SIG-M5 treated with dmso at 0.1 percent for 504 hours (cell line): ENCODE measurements around the gene IMP3.
"Not testable (repeated sequence)": the region's sequence is repeated elsewhere in the genome, so short reads cannot be mapped to it uniquely, and the experiment has no call there.

Experiments used
- DNase-seq: peaks from one replicate; lab custom pipeline; 2025; ENCODE audit not compliant: unreplicated experiment; lab: John Stamatoyannopoulos, UW

IMP3 gene, protein sequence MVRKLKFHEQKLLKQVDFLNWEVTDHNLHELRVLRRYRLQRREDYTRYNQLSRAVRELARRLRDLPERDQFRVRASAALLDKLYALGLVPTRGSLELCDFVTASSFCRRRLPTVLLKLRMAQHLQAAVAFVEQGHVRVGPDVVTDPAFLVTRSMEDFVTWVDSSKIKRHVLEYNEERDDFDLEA

DNA sequence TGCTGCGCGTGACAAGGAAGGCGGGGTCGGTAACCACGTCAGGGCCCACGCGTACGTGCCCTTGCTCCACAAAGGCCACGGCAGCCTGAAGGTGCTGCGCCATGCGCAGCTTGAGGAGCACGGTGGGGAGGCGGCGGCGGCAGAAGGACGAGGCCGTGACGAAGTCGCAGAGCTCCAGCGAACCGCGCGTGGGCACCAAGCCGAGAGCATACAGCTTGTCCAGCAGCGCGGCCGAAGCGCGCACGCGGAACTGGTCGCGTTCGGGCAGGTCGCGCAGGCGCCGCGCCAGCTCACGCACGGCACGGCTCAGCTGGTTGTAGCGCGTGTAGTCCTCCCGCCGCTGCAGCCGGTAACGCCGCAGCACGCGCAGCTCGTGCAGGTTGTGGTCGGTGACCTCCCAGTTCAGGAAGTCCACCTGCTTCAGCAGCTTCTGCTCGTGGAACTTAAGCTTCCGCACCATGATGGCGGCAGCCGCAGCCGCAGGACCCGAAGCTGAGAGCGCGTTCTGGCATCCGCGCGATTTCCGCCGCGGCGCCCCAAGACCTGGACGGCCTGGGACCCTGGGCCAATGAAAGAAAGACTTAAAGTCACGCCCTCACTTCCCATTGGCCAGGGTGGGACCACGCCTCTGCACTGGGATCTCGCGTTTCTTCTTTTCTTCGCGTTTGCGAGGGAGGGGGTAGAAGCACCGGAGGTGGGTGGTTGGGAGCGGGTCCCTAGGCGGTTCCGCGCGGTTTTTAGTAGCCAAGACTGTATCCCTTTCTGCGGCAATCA lies at the start of gene IMP3:
Gene IMP3, minus strand, starts transcription at position 516 of the 774 bp plus-strand sequence. Its CDS starts 56 bp downstream, at position 460.
- peak; percentile 98 for DNase-seq

DNA sequence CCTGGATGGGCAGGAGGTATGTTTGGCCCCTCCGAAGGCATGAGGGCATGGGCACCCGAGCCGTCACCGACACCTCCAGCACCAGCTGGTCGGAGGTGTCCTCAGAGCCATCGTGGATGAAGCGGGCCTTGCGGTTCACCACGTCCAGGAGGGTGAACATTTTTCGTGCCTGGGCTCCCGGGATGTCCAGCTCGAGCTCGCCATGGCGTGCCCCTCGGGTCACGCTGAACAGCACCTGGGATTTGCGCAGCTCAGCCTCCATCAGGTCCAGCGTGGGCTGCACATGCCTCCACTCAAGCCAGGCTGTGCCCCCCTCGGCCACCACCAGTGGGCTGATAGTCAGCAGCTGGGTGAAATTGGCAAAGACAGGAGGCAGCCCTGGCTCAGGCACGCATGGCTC lies 49.4 kb upstream of the IMP3 start:
- not testable (repeated sequence) for DNase-seq

DNA sequence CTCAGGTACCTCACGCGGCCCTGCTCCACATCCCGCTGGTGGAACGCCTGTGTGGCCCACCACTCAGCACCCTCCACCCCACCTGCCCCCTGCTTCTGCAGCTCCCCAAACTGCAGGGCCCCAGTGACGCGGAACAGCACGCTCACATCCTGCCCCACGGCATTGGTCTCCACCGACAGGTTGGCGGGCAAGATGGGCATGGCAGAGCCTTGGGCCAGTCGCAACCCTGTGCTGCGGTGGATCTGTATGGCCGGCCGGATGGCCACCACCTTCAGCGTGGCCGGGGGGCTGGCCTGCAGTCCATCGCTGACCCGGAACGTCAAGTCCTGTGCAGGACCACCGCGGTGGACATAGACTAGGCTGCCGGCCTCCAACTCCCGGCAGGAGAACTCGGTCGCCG lies 48.8 kb upstream of the IMP3 start:
- DNase-seq, result no peak

DNA sequence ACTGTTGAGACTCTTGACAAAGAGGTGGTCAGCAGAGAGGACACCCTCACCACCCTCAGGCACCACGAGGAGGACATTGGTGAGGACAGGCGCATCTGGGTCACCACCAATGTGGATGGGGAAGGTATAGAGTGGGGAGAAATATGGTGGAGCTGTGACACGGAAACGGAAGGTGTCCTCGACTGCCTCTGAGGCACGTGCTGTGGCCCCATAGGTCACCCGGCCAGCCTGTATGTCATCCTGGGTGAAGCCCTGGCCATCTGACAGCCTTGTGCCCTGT lies 48.2 kb upstream of the IMP3 start:
- no peak for DNase-seq

DNA sequence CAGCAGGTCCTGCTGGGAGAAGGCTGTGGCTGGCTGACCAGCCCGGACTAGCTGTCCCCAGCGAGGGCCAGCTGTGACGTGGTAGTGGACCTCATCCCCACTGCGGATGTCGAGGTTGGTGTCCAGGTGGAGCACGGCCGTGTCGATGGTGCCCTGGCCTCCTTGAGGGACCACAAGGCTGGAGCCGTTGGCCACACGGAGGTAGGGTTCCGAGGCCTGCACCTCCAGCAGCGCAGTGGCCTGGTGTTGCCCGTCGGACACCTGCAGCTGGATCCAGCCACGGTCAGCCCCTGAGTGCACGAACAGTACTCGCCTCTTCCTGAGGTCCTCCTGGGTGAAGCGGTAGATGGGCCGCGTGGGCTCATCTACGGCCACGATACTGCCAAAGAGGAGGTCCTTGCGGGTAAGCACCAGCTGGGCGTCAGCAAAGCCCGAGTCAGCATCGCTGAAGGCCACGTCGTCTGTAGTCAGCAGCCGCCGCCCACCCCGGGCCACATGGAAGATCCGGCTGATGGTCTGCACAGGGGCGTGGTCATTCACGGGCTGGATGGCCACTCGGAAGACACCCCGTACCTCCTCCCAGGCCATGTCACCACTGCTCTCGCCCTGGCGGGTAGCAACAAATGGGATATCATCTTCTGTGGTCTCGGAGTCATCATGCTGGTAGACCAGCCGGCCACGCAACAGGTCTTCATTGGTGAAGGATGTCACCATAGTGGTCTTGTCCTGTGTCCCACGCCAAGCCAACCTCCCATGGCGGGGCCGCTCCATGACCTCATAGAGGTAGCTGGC lies 47.7 kb upstream of the IMP3 start:
- no peak for DNase-seq

DNA sequence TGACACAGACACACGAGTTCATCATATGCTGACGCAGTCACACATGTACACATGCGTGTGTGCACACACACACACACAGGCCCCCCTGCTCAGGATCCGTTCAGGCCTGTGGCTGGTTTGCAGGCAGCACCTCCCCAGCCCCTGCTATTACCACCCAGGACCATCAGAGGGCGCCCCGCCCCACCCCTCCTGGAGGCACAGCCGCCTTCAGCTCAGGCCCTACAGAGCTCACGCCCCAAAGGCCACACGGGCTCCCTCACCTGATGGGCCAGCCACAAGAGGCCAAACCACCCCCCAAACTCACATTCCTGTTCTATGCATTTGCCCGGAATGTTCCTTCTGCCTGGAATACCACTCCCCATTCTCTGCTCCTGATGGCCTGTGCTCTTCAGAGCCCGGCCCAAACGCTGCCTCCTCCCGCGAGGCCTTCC lies 46.2 kb upstream of the IMP3 start:
- DNase-seq, result not testable (repeated sequence)

DNA sequence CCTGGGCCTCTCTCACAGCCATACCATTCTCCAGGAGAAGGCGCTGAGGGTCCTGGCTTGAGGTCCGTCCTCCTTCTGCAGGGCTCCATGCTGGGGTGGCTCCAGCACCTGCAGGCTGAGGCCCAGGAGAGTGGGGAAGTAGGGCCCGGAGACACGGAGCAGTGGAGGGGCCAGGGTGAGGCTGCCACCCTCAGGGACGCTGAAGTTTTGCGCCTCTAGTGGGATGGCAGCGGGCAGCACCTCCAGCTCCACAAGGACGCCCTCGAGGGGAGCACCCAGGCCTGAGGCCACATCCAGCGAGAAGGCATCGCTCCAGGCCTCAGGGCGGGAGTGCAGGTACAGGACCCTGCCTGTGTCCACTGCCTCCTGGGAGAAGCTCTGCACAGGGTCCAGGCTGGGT lies 45.2 kb upstream of the IMP3 start:
- DNase-seq, result no peak

DNA sequence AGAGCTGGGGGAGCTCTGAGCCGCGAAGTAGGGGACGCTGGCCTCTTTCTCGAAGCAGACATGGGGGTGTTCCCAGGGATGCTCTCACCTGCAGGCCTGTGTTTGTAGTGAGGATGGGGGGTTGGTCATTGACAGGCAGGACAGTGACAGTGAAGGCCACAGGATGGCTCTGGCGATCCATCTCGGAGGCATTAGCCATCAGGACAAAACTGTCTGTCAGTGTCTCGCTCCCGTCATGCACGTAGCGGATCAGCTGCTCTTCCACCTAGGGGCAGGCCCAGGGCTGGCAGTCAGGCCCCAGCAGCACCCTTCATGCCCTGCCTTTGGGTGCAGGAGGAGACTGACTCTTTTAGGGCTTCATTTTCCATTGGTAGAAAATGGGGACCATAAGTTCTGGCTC lies 44.6 kb upstream of the IMP3 start:
- DNase-seq, result no peak

DNA sequence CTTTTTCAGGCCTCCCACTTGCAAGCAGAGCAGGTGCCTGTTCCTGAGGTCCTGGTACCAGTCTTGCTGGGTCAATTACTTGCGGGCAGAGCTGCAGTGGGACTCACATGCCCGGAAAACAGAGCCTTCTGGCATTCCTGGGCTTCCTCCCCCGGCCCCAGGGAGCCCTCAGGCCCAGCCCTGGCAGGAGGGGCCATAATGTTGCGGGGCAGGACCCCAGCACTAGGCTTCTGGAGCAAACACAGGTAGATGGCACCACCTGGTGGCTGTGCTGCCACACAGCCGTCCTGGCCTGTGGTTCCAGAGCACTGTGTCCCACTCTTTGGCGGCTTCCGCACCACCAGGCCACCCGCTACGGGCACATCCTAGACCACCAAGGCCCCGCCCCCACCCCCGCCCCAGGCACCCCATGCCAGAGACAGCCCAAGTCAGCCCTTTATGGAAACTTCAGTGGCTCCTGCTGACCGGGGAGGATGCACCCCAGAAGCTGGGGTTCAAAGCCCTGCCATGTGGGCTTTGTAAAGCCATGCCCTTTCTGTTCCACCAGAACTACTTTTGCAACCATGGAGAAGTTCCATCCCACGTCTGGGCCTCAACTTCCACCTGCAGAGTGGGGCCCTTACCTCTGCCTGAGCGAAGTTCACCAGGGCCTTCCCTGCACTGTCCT lies 43.8 kb upstream of the IMP3 start:
- DNase-seq, result peak; percentile 35

DNA sequence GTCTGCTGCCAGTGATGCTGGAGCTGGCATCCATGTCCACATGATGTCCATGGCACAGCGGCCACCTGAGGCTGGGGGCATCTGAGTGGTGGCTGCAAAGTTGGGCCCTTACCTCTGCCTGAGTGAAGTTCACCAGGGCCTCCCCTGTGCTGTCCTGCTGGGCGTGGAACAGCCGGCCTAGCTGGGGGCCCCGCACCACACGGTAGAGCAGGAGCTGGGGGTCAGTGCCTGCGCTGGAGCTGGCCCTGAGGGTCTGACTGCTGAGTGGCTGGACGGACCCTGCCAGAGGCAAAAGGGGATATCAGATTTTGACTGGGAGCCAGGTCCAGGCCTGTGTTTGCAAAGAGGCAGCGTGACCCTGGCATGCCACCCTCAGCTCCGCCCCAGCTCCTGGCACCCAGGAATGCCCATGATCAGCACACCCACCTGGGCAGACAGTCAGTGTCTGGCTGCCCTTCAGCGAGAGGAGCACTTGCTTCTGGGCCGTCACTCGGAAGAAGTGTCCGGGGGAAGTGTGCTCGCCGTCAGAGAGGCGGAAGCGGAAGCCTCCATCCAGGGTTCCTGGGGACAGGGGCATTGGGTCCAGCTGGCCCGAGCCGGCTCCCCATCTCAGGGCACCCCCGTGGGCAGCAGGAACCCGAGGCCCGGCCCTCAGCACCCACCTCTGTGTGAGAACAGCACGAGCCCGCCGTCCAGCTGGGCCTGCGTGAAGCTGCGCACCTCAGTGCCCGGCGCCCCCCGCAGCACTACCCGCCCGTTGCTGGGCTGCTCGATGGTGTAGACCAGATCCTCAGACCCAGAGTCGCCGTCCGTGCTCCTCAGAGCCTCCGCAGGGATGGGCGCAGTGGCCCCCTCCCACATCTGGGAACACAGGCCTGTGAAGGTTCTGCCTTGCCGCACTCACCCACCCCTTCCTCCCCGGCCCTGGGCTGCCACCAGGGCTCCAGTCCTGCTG lies 42.4 kb upstream of the IMP3 start:
- no peak for DNase-seq

DNA sequence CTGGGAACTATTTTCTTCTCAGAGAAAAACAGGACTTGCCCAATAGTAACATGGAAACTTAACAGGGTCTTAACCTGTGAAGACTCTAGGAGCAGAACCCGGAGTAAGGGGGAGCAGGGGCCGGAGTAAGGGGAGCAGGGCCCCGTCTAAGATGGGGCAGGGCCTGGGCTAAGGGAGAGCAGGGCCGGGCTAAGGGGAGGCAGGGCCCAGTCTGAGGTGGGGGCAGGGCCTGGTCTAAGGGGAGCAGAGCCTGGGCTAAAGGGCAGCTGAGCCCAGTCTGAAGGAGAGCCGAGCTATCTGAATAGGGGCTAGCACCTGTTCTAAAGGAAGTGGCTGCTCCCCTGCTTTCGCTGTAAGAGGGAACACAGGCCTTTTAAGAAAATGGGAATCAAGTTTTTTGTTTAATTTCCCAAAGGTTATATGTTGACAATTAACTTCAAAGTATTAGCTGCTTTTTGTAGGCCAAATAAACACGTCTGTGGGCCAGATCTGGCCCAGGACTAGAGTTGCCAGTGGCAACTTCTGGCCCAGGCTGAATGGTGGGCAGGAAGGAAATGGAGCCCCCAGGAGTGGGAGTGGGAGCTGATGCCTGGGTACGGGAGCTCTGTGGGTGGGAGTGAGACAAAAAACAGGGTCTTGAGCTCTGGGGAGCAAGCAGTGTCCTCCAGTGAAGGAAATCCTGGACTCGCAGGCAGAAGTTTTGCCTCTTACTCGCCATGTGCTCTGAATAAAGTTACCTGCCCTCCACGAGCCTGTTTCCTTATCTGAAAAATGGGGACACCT lies 40.2 kb upstream of the IMP3 start:
- DNase-seq, result no peak

DNA sequence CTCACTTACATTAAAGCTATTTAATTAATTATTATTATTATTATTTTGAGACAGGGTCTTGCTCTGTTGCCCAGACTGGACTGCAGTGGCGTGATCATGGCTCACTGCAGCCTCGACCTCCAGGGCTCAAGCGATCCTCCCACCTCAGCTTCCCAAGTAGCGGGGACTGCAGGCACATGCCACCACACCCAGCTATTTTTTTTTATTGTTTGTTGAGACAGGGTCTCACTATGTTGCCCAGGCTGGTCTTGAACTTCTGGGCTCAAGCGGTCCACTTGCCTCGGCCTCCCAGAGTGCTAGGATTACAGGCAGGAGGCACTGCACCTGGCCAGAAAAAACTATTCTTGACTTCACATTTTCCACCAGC lies 38.3 kb upstream of the IMP3 start:
- not testable (repeated sequence) for DNase-seq

DNA sequence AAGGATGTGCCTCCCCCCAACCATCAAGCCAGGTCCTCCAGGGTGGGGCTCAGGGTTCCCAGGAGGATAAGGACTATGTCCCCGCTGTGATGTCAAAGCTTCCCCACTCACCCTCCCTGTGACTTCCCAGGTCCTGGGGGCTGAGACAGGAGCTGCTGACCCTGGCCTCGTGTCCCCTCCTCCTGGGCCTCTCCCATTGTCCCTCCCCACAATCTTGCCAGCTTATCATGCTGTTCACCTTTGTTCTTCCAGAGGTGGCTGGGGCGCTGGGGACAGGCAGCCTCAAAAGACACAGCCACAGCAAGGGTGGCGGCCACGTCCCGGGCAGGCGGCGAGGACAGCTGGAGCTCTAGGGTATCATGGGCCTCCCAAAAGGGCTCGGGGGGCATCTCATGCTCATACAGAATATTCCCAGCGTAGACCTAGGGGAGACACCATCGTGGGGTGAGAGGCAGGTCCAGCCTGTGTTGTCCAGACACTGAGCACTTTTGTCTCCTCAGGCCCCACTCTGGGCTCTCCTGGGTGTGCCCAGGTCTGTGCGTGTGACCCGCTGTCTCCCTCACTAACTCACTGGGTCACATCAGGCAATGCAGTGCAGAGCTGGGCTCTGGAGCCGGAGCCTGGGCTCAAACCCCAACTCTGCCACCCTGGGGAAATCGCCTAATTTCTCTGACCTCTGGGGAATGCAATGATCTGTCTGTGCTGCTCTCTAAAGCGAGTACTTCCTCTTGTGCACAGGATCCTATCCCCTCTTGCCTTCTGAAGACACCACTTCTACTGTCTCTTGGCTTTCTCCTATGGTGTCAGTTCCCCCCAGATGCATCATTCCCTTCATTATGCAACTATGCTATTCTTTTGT lies 37.7 kb upstream of the IMP3 start:
- peak; percentile 43 for DNase-seq

DNA sequence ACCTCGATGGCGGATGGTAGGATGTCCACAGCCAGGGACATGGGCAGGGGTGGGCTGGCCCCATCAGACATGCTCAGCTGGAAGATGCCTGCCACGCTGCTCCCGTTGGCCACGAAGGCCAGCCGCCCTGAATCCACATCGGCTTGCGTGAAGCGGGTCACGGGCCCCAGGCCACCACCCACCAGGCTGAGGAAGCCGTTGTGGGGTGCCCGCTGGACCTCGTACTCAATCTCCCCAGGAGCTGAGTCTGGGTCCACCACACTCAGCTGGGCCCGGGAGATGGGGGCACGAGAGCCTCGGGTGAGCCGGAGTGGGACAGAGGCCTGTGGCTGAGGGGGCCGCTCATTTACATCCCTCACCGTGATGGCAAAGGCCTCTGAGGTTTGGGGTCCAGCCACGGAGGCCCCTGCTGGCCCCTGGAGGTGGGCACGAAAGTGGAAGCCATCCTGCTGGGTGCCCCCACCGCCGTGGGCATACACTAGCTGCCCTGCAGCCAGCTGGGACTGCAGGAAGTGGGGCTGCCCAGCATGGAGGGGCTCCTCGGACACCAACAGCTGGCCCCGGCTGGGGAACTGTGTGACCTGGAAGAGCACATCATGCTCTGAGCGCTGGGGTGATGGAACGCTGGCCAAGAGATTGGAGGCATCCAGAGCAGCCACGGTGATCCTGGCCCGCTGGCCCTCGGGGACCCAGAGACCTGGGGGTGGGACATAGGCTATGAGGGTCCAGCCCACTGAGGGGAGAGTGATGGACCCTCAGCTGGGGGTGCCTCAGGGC lies 36.9 kb upstream of the IMP3 start:
- DNase-seq, result no peak

DNA sequence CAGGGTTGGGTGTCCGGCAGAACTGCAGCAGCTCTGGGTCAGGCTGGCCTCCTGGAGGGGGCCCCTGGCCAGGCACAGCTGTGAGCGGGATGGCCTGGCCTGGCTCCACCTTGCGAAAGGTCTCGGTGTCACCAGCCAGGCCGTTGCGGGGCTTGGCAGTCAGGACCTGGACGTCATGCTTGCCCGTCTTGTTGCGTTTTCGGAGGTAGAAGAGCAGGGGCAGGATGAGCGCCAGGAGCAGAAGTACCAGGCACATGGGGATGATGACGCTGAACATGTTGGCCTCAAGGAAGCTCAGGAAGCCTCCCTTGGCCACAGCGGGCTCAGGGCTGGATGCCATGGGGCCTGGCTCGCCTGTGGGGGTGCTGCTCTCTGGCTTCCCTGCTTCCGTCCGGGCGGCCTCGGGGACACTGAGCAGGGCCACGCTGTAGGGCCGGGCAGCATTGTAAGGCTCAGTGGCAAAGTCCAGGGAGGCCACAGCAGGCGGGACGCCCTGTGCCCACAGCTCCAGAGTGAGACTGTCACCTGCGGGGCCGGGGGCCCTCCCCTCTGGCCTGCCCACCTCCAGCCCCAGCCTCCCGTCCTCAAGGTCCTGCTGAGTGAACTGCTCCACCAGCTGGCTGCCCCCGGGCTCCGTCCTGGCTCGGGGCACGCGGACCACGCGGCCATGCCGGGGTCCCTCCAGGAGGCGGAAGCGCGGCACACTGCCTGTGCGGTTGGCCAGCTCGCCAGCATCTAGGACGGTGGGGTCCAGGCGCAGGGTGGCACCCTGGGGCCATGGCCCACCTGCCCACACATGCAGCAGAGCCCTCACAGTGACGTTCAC lies 35.8 kb upstream of the IMP3 start:
- DNase-seq, result no peak

DNA sequence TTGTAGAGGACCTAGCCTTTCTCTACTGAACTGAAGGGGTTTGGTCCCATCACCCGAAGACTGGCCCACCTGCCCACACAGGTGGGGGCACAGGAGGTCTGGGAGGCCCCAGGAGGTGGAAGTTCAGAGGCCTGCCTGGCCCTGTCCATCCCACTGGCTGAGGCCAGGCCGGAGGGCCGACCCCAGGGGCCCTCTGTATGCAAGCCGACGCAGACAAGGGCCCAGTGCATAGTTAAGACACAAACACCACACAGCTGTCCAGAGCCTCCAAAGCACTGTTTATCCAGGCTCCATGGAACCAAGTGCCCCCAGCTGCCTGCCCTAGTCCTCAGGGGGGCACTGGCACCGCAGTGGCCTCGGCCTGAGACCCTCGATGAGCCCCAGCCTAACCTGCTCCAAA lies 34.3 kb upstream of the IMP3 start:
- no peak for DNase-seq
